ENCODE data around the gene C3orf18. TPM values are rescaled to one million over a fixed set of nuclear protein-coding genes. Genes with fewer than 3 reads are reported as not detected.

Gene C3orf18
- total and polyA plus RNA-seq, 9 of the 15 experiments (the other 6 are each of a cell fraction or from before 2014, with no cell fraction given), result 0.01 to 2.3 (median 0.94) TPM

- no peak for TF ChIP-seq ARID4B (CRISPR knock-in tag; IDR thresholded peaks at IDR 0.05)
- TF ChIP-seq, protein P1, sequence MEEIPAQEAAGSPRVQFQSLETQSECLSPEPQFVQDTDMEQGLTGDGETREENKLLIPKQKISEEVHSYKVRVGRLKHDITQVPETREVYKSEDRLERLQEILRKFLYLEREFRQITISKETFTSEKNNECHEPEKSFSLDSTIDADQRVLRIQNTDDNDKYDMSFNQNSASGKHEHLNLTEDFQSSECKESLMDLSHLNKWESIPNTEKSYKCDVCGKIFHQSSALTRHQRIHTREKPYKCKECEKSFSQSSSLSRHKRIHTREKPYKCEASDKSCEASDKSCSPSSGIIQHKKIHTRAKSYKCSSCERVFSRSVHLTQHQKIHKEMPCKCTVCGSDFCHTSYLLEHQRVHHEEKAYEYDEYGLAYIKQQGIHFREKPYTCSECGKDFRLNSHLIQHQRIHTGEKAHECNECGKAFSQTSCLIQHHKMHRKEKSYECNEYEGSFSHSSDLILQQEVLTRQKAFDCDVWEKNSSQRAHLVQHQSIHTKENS (CRISPR knock-in tag; IDR thresholded peaks at IDR 0.05), result no peak
- TF ChIP-seq, protein P2, sequence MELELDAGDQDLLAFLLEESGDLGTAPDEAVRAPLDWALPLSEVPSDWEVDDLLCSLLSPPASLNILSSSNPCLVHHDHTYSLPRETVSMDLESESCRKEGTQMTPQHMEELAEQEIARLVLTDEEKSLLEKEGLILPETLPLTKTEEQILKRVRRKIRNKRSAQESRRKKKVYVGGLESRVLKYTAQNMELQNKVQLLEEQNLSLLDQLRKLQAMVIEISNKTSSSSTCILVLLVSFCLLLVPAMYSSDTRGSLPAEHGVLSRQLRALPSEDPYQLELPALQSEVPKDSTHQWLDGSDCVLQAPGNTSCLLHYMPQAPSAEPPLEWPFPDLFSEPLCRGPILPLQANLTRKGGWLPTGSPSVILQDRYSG (tag; conservative IDR thresholded peaks at IDR 0.05; ENCODE audit: low read depth), result no peak
- TF ChIP-seq ZEB2 (IDR thresholded peaks at IDR 0.05), result peak; percentile 88
- TF ChIP-seq GTF2F1 (IDR thresholded peaks at IDR 0.05; ENCODE audit: low read depth, low read length), result no peak
- no peak for TF ChIP-seq ZNF76 (CRISPR knock-in tag; IDR thresholded peaks at IDR 0.05; ENCODE audit: borderline replicate concordance)
- no peak for TF ChIP-seq ZNF274 (IDR thresholded peaks at IDR 0.05; ENCODE audit: borderline replicate concordance, low read depth, low read length)
- TF ChIP-seq NFXL1 (CRISPR knock-in tag; IDR thresholded peaks at IDR 0.05), result no peak
- TF ChIP-seq AFF1 (IDR thresholded peaks at IDR 0.05; ENCODE audit: low read depth in 1 of 2, partially characterized antibody in 2 of 2), result no peak
- TF ChIP-seq EZH2 (IDR thresholded peaks at IDR 0.05; ENCODE audit: borderline replicate concordance, low read depth, low read length), result no peak
- peak; percentile 83 to 94 for TF ChIP-seq KDM1A (IDR thresholded peaks at IDR 0.05)
- no peak for TF ChIP-seq KDM2B (CRISPR knock-in tag; IDR thresholded peaks at IDR 0.05)
Measured at GRCh38 chr3:50539356-50540286, 27.9 kb downstream of the C3orf18 start (continued).
